Measurements from ENCODE around the gene CTSC.

CTSC gene

DNA sequence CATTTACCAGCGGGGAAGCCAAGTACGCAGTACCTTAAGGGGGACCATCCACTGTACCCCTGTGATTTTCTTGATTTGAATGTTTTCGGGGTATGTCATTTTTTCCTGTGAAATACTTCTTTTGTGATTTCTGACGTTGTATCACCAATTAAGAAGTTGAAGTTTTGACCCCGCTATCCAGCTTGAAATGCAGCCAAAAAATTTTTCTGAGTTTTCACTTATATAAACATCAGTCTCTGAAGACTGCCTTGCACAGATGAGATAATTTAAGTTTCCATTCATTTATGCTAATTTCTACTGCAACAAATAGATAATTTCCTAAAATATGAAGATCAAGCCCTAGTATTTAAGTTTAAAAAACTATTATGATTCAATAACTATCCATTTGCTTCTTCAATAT is 20.0 kb downstream of the CTSC start:
- no peak for DNase-seq (ENCODE audit: low read depth)

DNA sequence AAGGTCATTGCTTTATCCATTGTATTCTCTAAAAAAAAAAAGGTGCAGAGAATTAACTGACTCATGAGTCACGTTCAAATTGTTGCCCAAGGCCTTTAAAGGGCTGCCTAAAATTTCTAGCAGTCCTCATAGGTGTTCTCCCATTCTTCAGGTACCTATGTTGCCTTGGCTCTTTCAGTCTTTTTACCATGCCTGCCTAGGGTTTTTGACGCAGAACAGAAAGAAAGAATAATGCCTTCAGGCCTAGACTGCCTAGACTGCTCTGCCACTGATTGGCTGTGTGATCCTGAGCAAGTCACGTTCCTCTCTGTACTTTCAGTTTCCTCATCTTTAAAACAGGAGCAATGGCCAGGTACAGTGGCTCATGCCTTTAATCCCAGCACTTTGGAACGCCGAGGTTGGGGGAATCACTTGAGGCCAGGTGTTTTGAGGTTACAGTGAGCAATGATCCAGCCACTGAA is 21.5 kb downstream of the CTSC start:
- DNase-seq (ENCODE audit: low read depth) = no peak

DNA sequence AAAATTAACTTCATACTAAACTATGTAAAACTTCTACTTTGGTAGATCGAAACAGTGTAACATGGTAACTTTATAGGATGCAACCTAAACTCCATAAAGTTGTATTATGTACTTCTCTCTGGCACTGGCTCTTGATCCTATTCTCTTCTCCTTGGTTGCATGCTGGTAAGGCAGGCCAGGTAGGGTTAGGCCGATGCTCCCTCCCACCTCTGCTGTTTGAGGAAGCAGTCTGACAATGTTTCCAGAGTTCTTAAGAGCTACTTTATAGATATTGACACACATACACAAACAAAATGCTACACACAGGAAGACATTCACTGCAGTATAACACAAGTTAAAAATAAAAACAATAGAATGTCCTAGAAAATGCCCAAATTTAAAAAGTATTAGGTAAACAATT is 22.5 kb downstream of the CTSC start:
- DNase-seq (ENCODE audit: low read depth) = no peak

DNA sequence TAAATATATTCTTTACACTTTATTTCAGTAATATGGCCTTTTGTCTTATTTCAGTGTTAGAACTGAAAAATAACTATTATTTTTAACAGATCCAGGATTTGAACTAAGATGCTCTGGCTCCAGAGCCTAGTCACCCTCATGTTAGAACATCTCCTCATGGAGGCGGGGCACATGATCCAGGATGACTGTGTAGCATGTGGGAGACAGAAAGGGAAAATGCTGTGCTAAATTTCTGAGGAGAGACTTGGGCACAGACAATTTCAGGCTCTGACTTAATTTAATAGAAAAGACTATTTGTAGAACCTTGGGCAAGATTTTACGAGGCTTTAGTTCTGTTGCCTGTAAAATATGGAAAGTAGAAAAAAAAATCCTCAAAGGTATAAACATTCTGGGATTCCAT is 24.1 kb downstream of the CTSC start:
- DNase-seq (ENCODE audit: low read depth) = no peak

DNA sequence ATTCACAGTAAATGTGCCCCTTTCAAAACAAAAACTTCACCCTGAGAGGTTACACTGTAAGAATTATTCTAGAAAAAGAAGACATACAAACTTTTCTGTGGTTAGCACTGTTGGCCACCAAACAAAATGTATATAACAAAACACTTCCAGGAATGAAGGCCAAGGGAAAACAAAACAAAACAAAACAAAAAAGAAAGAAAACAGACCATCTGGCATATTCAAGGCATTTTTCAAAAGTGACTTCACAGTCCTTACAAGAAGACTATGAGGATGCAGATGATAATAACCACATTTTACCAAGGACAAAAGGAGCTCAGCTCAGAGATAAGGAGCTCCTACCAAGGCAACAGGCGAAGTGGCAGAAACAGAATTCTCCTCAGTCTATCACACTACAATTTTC is 24.9 kb downstream of the CTSC start:
- DNase-seq (ENCODE audit: low read depth) = peak; percentile 39

DNA sequence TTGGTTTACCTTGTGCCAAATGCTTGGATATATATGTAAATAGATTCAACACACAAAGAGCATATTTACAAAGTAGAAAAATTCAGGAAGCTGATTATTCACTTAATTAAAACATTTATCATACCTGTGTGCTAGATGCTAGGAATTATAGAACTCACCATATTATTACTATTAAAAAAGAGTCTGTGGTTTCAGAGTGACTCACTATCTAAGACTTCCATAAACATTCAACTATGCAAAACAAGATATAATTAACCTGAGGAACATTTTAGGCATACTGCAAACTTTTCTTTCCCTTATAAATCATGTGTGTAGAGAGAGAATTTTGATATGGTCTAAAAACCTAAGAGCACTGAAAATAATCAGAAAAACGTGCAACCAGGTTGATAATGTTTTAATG is 27.3 kb downstream of the CTSC start:
- DNase-seq (ENCODE audit: low read depth) = peak; percentile 55

DNA sequence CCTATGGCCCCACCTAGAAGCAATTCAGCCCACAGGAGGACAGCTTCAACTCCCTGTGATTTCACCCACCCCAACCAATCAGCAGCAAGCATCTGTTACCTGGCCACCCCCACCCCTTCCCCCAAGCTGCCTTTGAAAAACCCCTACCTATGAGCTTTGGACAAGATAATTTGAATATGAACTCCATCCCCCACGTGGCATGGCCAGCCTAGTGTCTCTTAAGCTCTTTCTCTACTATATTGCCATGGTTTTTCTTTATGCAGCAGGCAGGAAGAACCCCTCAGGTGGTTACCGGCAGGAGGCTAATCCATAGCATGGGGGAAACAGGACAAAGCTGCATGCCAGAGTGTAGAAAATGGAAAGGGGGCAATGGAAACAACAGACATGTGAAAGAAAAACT is 29.0 kb downstream of the CTSC start:
- DNase-seq (ENCODE audit: low read depth) = no peak

DNA sequence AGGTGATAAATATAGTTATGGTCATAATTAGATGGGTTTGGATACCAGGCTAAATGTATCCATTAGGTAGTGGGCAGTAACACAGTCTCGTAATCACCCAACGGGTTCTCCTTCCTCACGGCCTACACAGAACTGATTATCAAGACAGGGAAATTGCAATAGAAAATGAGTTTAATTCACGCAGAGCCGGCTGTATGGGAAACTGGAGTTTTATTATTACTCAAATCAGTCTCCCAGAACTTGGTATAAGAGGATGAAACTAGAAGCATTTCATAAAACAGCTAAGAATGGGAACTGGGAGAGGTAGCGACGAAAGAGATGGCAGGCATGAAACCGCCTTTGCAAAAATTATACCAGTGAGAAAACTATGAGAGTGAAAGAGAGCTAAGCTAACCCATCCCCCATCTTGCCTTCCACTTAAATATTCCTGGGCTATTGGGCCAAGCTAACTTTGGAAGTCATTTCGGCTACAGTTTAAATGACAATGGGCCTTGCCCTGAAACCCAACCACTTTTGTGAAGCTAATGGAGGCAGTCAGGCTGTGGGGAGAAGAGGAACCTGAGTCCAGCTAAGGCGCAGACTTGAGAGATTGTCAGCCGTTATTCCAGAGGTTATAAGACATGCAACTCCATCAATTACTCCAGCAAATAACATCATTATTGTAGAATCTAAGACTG is 29.6 kb downstream of the CTSC start:
- DNase-seq (ENCODE audit: low read depth) = no peak

DNA sequence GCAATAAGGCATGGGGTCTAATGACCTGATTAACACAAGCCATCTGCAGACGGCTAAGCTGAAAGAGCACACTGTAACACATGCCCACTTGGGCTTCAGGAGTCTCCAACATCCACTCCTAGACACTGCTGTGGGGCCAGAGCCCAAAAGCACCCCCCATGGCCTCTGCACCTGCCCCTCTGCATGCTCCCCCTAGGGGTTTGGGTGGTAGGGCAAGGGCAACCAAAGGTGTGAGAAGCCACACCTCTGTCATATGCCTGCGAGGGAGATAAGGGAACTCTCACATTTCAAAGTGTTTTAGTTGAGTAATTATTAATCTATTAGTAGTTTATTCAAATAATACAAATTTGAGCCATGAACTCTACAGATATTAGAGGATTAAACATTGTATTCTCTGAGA is 30.8 kb downstream of the CTSC start:
- DNase-seq (ENCODE audit: low read depth) = no peak

DNA sequence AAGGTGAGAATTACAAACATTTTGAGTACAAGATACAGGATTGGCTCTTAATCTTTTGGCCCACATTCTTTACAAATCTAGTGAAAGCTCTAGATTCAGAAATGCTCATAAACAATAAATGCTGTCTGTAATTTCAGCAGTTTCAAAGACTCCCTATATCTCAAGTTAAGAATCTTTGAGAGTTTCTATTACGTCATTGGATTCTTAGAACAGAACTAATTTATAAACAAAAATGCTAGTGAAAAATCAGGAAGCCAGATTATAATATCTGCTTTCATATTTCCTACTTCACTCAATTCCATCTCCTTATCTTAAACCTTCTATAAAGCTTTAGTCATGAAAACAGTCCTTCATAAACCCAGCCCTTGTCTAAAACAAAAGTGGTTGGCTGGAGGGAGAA is 32.1 kb downstream of the CTSC start:
- DNase-seq (ENCODE audit: low read depth) = peak; percentile 39

DNA sequence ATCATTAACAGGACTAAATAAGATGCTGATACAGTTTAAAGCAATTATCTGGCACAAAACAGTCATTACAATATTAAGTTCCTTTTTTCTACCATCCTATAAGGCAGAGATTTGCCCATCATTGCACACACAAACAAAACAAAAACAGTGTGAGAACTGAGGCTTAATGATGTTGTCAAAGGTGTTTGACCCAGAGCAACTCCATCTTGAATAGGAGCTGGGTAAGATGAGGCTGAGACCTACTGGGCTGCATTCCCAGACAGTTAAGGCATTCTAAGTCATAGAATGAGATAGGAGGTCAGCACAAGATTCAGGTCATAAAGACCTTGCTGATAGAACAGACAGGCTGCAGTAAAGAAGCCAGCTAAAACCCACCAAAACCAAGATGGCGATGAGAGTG is 33.2 kb downstream of the CTSC start:
- DNase-seq (ENCODE audit: low read depth) = no peak

DNA sequence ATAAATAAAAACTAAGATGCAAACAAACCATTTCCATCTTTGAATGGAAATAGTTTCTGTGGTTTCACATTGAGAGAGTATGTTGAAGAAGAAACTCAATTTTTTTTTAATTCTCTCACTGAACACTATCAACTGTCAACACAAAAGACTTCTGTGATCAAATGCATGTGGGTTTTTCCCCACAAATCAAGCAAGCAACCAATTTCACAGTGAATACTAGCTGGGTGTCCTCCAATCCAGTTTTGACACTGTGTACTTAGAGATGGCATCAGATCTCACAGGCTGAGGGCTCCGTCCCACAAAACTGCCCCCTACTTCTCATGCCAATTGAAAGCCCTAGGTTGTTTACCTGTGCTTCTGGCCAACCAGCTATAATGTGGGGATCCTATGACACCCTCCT is 34.5 kb downstream of the CTSC start:
- no peak for DNase-seq (ENCODE audit: low read depth)

DNA sequence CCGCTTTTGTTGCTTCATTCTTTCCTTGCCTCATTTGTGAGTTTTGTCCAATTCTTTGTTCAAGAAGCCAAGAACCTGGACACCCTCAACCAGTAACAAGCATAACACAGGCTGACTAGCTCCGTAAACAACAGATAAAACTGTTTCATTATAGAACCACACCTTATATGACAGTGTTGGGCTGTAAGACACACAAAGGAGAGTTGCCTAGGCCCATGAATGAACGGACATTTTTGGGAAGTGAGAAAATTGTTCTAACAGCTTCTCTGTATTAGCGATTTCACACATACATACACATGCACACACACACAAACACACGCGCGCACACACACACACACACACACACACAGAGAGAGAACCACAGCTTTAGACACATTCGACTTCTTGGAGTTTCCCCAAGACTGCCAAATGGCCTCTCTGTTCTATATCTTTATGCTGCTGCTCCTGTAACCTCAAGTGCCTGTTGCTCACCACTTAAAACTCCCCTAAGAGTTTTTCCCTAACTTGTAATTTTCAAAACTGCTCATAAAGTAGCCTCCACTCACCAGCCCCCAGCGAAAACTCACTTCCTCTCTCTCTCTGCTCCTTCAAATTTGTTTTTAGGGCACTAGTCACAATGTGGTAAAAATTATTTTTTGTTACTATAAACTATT is 35.9 kb downstream of the CTSC start:
- DNase-seq (ENCODE audit: low read depth) = peak; percentile 34

DNA sequence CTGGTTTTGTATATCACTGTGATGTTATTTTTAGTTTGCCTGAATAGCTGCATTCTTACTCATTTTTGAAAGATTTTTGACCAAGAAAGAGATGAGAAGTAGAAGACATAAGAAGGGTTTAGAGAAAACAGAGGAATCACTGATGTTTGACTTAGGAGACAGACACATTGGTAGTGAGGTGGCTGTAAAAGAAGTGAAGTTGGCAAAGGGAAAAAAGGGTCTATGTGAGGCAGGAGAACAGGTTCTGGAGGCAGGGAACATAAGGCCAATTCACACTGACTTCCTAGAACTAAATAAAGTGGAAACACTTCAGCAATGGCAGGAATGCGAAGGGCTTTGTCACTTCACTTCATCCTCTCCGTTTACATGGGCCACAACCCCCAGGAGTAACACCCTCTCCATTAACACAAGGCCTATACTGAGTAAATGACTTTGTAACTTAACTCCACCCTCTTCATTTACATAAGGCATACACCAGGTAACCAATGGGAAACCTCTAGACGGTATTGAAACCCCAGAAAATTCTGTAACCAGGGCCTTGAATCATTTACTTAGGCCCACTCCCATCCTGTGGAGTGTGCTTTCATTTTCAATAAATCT is 36.5 kb downstream of the CTSC start:
- no peak for DNase-seq (ENCODE audit: low read depth)

DNA sequence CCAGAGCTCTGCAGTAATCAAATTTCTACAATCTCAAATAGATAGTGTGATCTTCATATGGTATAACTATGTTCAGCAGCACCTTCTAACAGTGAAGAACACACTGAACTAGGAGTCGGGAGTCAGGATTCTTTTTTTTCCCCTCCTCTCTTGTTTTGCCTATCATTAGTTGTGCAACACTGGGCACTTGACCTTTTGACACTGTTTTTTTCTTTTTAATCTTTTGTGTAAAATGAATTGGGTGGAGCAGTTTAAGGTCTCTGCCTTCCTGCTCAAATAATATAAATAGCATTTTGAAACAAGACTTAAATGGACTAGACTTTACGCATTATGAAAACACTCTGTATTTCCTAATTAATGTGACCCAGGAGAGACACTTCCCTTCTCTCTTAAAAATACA is 39.7 kb downstream of the CTSC start:
- peak; percentile 33 for DNase-seq (ENCODE audit: low read depth)

DNA sequence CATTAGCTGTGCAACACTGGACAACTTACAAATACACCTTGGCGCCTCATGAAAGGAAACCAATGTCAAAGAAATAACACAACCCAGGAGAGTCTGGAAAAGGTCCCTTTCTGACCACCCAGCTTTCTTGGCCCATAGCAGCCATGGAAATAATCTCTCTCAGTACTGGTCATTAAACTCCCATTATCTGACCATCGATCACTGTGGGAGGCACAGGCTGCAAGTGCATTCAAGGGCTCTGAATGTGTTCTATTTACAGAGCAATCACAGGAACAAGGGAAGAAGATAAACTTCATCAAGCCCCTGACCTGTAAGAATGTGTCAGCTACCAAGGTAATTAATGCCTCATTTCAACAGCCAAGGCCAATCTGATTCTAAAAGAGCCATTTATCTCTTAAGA is 40.1 kb downstream of the CTSC start:
- DNase-seq (ENCODE audit: low read depth) = peak; percentile 55

DNA sequence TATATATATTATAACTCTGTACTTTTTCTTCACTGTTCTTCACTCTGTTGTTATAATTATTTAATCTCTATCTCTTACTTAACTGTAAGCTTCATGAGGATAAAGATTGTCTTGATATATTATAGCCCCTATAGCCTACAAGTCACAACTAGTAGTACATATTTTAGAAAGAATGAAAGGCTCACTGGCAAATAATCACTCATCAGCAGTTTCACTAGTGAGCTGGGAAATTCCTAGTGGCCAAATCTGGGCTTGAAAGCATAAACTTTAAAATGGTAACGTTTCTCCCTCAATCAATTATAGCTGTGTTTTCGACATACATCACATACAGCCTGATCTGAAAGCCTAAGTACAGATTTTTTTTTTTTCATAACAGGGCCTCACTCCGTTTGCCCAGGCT is 42.5 kb downstream of the CTSC start:
- no peak for DNase-seq (ENCODE audit: low read depth)

DNA sequence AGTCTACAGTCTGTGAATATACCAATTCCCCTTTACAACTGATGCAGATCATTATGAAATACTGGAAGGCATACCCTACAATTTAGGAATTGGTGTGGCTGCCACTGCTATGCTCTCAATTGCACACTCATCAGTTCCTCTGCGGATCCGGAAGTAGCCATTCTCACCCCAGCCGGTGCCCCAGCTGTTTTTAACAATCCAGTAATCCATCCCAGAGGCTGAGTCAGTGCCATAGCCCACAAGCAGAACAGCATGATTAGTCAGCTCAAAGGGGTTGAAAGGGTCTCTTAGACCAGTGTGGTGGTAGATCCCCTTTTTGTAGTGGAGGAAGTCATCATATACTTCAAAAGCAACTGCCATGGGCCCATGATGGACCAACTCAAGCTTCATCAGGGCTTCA is 43.6 kb downstream of the CTSC start:
- DNase-seq (ENCODE audit: low read depth) = peak; percentile 22

DNA sequence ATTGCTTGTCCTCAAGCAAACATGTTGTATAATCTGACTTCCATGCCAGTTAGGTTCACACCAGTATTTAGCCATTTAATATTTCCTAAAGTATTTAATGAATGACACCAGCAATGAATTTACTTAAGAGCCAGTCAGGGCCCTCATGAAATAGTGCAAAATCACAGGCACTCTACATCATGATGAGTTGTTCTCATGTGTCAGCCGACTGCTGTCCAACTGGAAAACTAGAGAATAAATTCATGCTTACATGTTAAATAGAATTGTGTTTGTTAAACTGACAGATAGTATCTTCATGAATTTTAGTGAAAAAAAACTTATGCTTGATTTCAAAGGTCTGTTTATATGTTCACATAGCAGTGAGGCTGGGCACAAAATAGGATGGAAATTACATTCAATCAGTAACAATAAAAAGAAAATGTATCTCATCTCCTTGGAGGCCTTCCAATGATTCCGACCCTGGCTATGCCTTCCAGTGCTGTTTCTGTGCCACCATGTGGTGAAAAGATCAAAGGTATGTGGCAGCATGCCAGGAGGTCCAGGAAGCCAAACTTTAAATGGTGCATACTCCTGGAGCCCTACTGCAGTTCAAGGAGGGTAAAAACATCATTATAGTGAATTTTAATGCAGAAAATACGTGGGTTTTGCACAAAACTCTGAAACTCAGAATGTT is 45.2 kb downstream of the CTSC start:
- DNase-seq (ENCODE audit: low read depth) = peak; percentile 8

DNA sequence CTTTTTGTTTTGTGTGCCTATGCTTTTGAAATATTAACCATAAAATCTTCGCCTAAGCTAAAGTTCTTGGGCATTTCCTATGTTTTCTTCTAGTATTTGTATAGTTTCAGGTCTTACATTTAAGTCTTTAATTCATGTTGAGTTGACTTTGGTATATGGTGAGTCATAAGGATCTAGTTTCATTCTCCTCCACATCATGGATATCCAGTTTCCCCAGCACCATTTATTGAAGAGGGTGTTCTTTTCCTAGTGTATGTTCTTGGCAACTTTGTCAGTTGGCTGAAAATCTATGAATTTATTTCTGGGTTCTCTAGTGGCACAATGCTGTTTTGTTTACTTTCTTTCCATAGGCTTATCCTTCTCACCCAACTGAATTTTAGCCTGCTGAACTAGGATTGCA is 49.0 kb downstream of the CTSC start:
- no peak for DNase-seq (ENCODE audit: low read depth)

DNA sequence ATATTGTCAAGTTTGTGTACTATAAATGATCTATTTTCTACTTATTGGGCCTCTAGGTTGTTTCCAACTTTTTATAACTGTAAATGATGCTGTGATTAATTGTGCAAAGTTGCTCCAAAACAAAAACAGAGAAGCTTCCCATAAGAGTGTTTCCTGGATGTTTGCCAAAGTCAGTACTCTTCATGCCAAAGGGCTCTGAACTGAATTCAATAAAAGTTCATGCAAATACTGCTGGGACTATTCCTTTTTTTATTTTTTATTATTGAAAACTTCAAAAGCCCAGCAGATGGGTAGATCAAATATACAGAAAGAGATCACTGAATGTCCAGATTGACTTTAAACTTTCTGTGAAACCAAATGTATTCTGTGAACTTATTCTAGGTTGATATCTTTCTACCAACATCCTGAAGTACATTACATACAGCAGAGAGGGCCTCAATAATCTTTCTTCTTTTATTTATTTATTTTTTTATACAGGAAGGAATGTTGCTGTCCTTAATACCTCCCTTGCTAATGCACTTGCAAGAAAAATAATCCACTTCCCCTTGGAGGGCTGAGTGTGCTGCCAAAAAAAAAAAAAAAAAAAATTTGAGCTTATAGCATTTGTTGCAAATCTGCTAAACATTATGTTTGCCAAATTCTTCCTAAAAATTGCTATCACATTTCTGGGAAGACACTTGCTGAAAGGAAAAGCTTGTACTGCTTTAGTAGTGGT is 53.0 kb downstream of the CTSC start:
- DNase-seq (ENCODE audit: low read depth) = no peak

DNA sequence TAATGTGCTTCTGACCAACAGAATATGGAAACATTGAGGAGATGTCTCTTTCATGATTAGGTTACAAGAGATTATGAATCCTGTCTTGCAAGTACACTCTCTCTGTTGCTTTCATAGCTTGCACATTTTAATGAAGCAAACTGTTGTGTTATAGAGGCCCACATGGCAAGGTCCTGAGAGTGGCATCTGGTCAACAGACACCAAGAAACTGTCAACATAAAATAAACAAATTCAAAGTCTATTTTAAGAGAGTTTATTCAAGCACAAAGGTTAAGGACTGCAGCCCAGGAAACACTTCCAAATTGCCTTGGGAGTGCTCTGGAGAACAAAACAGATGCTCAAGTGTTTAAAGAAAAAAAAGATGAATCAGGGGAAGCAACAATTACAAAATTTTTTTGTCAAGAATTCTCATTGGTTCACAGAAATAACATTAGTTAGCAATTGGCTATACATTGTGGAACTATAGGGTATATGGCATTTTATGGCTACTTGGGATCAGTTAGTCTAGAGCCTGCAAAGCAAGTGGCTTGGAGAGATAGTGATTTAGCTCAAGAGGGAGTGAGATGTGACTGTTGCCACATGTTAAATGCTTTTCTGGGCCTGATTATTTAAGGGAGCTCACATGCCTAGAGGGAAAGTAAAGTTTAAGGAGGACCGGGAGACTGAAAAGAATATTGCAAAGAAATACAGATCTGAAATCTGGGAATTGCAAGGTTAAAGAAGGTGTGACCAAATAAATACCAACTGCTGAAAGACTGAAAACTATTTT is 54.6 kb downstream of the CTSC start:
- no peak for DNase-seq (ENCODE audit: low read depth)

Data from amniotic epithelial cell (primary cell).